Prostate gland (tissue), 2 donors: ENCODE results near the gene CDC16. TPM values are rescaled to one million over a fixed set of nuclear protein-coding genes. Genes with fewer than 3 reads are reported as not detected.
"Not testable (repeated sequence)": the region's sequence is repeated elsewhere in the genome, so short reads cannot be mapped to it uniquely, and the experiment has no call there.

Source experiments
- DNase-seq: peaks from one replicate; pipeline ENCODE4 v3.0.0-alpha.2; 2019; ENCODE audit warnings: low spot score
- H3K27ac ChIP-seq, 2 donors: fragments of 200-600 bp; sonication (generic); 2 replicates each; pipeline ENCODE4 v1.5.1; 2017 to 2019
- H3K27me3 ChIP-seq: fragments of 200-600 bp; sonication (generic); replicated peaks from 2 replicates; pipeline ENCODE4 v1.5.1; 2019; ENCODE audit not compliant: insufficient read depth
- H3K36me3 ChIP-seq, 2 donors: fragments of 200-600 bp; sonication (generic); 1 replicate in 1 of 2; 2 replicates in 1 of 2; pipeline versions ENCODE4 v1.5.1 to v1.8.1; 2017 to 2019
- H3K4me1 ChIP-seq: fragments of 200-600 bp; sonication (generic); replicated peaks from 2 replicates; pipeline ENCODE4 v1.5.1; 2019
- H3K4me3 ChIP-seq, 2 donors: fragments of 200-600 bp; sonication (generic); 2 replicates each; pipeline ENCODE4 v1.5.1; 2017 to 2019
- H3K9me3 ChIP-seq: fragments of 200-600 bp; sonication (generic); 2 replicates; pipeline ENCODE4 v1.5.1; 2017
- POLR2A ChIP-seq: fragments of 450-650 bp; IDR thresholded peaks from one replicate; pipeline ENCODE4 v1.6.1; 2016; ENCODE audit warnings: antibody characterized with exemption, mild to moderate bottlenecking
- POLR2AphosphoS5 ChIP-seq: sonication (generic); formaldehyde crosslinking; IDR thresholded peaks from one replicate; pipeline ENCODE4 v1.6.1; 2017; ENCODE audit warnings: antibody characterized with exemption
- WGBS: methylation state at CpG from one replicate; pipeline ENCODE4 v1.1.5; 2018; 5-methylcytosine and 5-hydroxymethylcytosine counted together
- intact Hi-C: fragments of 100-400 bp; cut with DNase I; formaldehyde crosslinking; loops from one replicate; pipeline ENCODE4 v1.14.2; 2022
- total RNA-seq, 2 donors: library from RNA; depleted of rRNA; stranded (reverse); fragments of >200 nt; gene quantifications; one replicate each; pipeline ENCODE4 v1.1.0, GENCODE V29; 2016
- TF ChIP-seq, protein P1 (sequence below), 4 experiments: fragments of 200-600 bp in 2 of 4; fragments of 450-650 bp in 2 of 4; sonication (generic) in 2 of 4; IDR thresholded peaks; 1 replicate in 3 of 4; 2 replicates in 1 of 4; pipeline ENCODE4 v1.5.1; 2016 to 2019; ENCODE audit warnings: antibody characterized with exemption in 4 of 4, mild to moderate bottlenecking in 2 of 4, moderate library complexity in 2 of 4

Gene CDC16
- total RNA-seq, 2 donors from 2014 or later = 37.7 to 75.0 TPM

DNA sequence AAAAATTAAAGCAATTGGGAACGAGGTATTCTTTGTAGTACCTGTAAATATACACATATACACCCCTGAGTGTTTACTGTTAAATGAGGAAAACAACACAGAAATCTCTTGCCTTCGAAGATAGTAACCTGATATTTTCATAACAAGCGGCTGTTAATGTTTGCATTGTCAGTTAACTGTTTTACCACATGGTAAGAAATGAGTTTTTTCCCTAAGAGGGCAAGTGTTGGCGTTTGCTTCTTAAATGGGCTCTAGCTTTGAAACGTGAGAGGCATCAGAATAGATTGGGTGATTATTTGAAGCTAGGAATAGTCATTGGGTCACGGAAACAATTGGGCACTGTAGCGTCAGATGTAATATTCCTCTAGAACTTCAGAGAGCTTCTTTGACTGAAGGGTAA, 24.7 kb downstream of the CDC16 start:
- peak overlapping the region in 1 of 2 donors; percentile 6 for H3K27ac ChIP-seq
- no peaks in the 10 kb centered on the region for H3K27me3 ChIP-seq
- no peaks in the 10 kb centered on the region for H3K4me1 ChIP-seq
- intact Hi-C loops = no loop called here
- WGBS = 58% methylated on average over 7 of the region's 7 CpGs
- H3K4me3 ChIP-seq = no peak overlapping the region
- DNase-seq = no peak
- H3K36me3 ChIP-seq = peaks cover 0 to 15% of the 10 kb centered on the region in 2 donors
- H3K9me3 ChIP-seq = no peaks in the 10 kb centered on the region
- TF ChIP-seq POLR2AphosphoS5 (no peak), POLR2A (no peak)

DNA sequence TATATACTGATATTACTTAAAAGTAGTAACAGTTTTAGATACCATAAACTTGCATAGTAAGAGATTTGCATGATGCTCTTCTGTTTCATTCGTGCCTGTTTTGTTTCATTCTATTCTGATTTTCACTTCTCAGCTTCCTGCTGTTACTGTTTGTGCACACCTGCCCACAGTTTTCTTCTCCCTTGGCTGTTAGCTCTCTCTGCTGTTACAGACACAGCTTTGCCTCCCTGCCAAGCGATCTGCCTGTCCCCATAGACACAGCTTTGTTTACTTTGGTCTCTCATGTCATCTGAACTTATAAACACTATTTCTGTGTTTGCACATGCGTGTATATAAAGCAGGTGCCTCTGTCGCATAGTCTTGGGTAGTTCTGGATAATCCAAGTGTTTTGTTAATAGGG, 25.3 kb downstream of the CDC16 start:
- peaks cover 0 to 15% of the 10 kb centered on the region in 2 donors for H3K36me3 ChIP-seq
- intact Hi-C loops = no loop called here
- no peaks in the 10 kb centered on the region for H3K4me1 ChIP-seq
- H3K4me3 ChIP-seq = no peak overlapping the region
- no peaks in the 10 kb centered on the region for H3K9me3 ChIP-seq
- WGBS = 45% methylated on average over 4 of the region's 4 CpGs
- TF ChIP-seq POLR2AphosphoS5 = peak; percentile 79
- TF ChIP-seq, protein P1, sequence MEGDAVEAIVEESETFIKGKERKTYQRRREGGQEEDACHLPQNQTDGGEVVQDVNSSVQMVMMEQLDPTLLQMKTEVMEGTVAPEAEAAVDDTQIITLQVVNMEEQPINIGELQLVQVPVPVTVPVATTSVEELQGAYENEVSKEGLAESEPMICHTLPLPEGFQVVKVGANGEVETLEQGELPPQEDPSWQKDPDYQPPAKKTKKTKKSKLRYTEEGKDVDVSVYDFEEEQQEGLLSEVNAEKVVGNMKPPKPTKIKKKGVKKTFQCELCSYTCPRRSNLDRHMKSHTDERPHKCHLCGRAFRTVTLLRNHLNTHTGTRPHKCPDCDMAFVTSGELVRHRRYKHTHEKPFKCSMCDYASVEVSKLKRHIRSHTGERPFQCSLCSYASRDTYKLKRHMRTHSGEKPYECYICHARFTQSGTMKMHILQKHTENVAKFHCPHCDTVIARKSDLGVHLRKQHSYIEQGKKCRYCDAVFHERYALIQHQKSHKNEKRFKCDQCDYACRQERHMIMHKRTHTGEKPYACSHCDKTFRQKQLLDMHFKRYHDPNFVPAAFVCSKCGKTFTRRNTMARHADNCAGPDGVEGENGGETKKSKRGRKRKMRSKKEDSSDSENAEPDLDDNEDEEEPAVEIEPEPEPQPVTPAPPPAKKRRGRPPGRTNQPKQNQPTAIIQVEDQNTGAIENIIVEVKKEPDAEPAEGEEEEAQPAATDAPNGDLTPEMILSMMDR (IDR thresholded peaks at IDR 0.05) = no peak
- peak overlapping the region in 1 of 2 donors; percentile 6 for H3K27ac ChIP-seq
- H3K27me3 ChIP-seq = no peaks in the 10 kb centered on the region
- DNase-seq = peak; percentile 59

DNA sequence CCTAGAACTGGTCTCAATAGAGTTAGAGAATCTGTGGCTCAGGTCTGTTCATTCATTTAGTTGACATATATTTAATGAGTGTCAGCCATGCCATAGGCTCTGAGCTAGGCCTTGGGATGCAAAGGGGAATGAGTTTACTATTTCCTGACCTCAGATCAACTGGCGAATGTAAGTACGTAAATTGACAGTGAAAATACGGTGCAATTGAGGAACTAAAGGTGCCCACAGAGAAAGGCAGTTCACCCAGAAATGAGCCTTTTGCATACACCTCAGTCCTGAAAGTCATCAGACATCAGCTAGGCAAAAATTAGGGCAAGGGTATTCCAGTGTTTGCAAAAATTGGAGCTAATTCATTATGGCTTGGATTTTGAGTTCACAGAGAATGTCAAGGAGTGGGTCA, 26.1 kb downstream of the CDC16 start:
- Histone ChIP-seq H3K27me3 (no peaks in the 10 kb centered on the region), H3K4me1 (no peaks in the 10 kb centered on the region), H3K4me3 (no peak overlapping the region), H3K9me3 (no peaks in the 10 kb centered on the region), H3K36me3 (peaks cover 0 to 22% of the 10 kb centered on the region in 2 donors), H3K27ac (no peak overlapping the region)
- DNase-seq = no peak
- 87% methylated on average over 3 of the region's 3 CpGs for WGBS
- TF ChIP-seq POLR2AphosphoS5 (no peak), POLR2A (no peak)
- TF ChIP-seq, protein P1 (IDR thresholded peaks at IDR 0.05) = no peak
- intact Hi-C loops = no loop called here

DNA sequence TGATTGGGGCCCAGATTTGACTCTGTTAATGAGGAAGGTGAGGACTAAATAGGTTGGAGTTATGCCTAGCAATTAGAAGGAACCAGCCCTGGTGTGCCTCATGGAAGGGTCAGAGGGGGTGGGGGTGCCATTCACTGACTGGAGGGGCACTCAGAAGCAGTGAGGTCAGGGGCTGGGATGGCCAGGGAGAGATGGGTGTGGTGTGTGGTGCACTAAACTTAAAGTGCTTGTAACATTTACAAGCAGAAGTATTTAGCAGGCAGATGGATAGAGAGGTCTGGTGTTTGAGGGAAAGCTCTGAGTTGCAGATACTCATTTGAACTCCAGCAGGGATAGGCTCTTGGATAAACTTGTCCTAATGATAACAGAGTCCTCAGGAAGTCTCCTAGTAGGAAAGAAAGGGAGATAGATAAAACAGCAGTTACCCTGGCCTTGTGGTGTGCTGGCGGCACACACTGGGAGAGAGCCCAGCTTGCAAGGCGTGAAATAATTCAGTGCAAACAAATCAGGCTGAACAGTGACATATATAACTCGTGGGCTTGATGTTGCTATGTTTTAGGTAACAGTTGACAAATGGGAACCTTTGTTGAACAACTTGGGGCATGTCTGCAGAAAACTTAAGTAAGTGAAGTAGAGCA, 26.8 kb downstream of the CDC16 start:
- Histone ChIP-seq H3K27me3 (no peaks in the 10 kb centered on the region), H3K4me1 (no peaks in the 10 kb centered on the region), H3K36me3 (peaks cover 0 to 28% of the 10 kb centered on the region in 2 donors), H3K9me3 (no peaks in the 10 kb centered on the region), H3K4me3 (no peak overlapping the region), H3K27ac (no peak overlapping the region)
- 47% methylated on average over 3 of the region's 3 CpGs for WGBS
- DNase-seq = no peak
- TF ChIP-seq POLR2A (no peak), POLR2AphosphoS5 (no peak)
- TF ChIP-seq, protein P1 (IDR thresholded peaks at IDR 0.05) = no peak
- intact Hi-C loops = no loop called here

DNA sequence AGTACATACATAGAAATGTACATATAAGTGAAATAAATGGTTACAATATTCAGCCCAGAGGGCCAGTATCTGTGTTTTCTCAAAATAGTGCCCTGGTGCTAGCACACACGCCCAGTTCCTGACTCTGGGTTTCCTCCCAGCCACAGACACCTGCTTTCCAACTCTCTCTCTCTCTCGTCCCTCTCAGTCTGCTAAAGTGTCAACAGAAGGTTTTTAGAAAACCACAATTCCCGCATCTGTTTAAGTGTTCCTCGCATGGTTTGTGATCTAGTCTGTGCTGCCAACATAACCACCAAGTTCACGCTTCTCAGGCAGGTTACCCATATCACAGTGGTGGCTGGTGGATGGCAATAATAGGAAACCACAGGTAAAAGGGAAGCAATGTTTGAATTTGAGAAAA, 28.9 kb downstream of the CDC16 start:
- Histone ChIP-seq H3K4me1 (no peaks in the 10 kb centered on the region), H3K27ac (no peak overlapping the region), H3K27me3 (no peaks in the 10 kb centered on the region), H3K9me3 (no peaks in the 10 kb centered on the region), H3K4me3 (no peak overlapping the region), H3K36me3 (peaks cover 0 to 29% of the 10 kb centered on the region in 2 donors)
- intact Hi-C loops = no loop called here
- WGBS = 77% methylated on average over 5 of the region's 5 CpGs
- TF ChIP-seq, protein P1 (IDR thresholded peaks at IDR 0.05) = no peak
- TF ChIP-seq POLR2A (no peak), POLR2AphosphoS5 (no peak)
- DNase-seq = no peak

DNA sequence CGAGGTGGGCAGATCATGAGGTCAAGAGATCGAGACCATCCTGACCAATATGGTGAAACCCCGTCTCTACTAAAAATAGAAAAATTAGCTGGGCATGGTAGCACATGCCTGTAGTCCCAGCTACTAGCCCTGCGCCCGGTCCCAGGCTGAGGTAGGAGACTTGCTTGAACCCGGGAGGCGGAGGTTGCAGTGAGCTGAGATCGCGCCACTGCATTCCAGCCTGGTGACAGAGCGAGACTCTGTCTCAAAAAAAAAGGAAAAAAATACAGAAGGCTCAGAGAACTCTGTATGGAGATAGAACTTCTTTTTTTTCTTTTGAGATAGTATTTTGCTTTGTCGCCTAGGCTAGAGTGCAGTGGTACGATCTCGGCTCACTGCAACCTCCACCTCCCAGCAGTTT, 29.6 kb downstream of the CDC16 start:
- H3K36me3 ChIP-seq = peaks cover 0 to 29% of the 10 kb centered on the region in 2 donors
- intact Hi-C loops = not testable (repeated sequence)

More for the DNA sequence above, 29.6 kb downstream of the CDC16 start:
- not testable (repeated sequence) for H3K4me1 ChIP-seq, H3K9me3 ChIP-seq, H3K27me3 ChIP-seq, H3K27ac ChIP-seq, DNase-seq, H3K4me3 ChIP-seq
- 96% methylated on average over 13 of the region's 13 CpGs for WGBS
